ENCODE results near the gene ALK. TPM values are rescaled to one million over a fixed set of nuclear protein-coding genes. Genes with fewer than 3 reads are reported as not detected.

ALK gene
- total RNA-seq, 4 donors from 2014 or later, result 0.32 to 0.42 TPM; not detected in 2

DNA sequence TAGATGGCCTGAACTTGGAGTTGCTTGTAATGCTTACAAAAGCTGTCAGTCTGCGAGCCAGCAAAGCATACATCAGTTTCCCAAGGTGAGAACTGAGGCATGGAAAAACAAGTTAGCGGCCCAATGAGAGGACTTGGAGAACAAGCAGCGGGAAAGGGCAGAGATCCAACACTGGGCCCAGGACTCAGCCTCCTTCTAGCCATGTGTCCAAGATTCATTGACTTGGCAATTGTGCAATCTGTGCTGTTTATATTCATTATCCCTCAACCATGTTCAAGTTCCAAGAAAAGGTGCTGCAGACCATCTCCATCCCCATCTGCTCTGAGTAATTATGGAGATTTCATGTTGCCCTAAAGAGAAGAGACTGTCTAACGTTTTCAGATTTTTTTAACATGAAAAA, 187.4 kb downstream of the ALK start:
- H3K27ac ChIP-seq, result no peak overlapping the region

DNA sequence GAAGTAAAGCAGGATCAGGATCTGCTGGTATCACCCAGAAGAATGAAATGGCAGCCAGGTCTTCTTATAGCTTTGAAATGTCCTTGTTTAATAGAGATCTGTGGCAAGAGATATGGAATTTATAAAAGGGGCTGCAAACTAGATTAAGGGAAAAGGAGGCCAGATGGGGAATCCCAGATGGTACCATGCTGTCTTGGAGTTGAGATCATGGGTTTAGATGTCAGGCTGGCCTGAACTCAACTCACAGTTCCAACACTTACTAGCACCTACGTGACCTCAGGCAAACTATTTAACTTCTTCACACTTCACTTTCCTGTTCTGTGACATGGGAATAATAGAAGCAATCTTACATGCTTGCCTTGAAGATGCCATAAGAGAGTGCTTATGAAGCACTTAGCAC, 188.2 kb downstream of the ALK start:
- Histone ChIP-seq H3K27me3 (no peaks in the 10 kb centered on the region), H3K4me1 (peaks cover 3% of the 10 kb centered on the region), H3K36me3 (no peaks in the 10 kb centered on the region), H3K27ac (no peak overlapping the region), H3K9me3 (no peaks in the 10 kb centered on the region), H3K4me3 (no peak overlapping the region)
- TF ChIP-seq POLR2A (IDR thresholded peaks at IDR 0.05), result no peak
- no peak for TF ChIP-seq EP300 (IDR thresholded peaks at IDR 0.05)
- TF ChIP-seq, protein P1, sequence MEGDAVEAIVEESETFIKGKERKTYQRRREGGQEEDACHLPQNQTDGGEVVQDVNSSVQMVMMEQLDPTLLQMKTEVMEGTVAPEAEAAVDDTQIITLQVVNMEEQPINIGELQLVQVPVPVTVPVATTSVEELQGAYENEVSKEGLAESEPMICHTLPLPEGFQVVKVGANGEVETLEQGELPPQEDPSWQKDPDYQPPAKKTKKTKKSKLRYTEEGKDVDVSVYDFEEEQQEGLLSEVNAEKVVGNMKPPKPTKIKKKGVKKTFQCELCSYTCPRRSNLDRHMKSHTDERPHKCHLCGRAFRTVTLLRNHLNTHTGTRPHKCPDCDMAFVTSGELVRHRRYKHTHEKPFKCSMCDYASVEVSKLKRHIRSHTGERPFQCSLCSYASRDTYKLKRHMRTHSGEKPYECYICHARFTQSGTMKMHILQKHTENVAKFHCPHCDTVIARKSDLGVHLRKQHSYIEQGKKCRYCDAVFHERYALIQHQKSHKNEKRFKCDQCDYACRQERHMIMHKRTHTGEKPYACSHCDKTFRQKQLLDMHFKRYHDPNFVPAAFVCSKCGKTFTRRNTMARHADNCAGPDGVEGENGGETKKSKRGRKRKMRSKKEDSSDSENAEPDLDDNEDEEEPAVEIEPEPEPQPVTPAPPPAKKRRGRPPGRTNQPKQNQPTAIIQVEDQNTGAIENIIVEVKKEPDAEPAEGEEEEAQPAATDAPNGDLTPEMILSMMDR (IDR thresholded peaks at IDR 0.05), result no peak
- WGBS, result 68% methylated on average over 1 of the region's 1 CpG
- DNase-seq (ENCODE audit: low spot score in 2 of 2), result no peak

More for the DNA sequence above, 187.4 kb downstream of the ALK start:
- peaks cover 3% of the 10 kb centered on the region for H3K4me1 ChIP-seq
- H3K9me3 ChIP-seq, result no peaks in the 10 kb centered on the region
- no peak overlapping the region for H3K4me3 ChIP-seq
- WGBS, result 76% methylated on average over 4 of the region's 4 CpGs
- TF ChIP-seq POLR2AphosphoS5 (IDR thresholded peaks at IDR 0.05), result no peak
- TF ChIP-seq EP300 (IDR thresholded peaks at IDR 0.05), result no peak
- TF ChIP-seq, protein P1 (IDR thresholded peaks at IDR 0.05), result no peak
- no peak for TF ChIP-seq POLR2A (IDR thresholded peaks at IDR 0.05)
- no peaks in the 10 kb centered on the region for H3K36me3 ChIP-seq
- DNase-seq (ENCODE audit: low spot score in 2 of 2), result no peak
- no peaks in the 10 kb centered on the region for H3K27me3 ChIP-seq

DNA sequence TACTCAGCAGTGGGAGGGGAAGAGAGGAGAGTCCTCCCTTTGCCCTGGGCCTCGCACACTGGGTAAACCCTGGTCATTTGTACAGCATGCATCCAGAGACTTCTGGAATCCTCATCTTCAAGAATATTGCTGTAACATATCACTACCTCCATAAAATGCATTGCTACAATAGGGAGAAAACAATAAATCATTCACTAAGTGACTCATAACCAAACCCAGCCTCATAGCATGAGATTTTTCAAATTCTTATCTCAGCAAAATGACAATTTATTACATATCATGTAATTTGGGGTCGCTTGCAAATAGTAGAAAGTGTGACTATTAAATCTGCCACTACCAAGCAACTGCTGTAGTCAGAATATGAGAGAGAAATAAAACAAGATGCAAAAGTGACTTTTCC, 189.4 kb downstream of the ALK start:
- Histone ChIP-seq H3K9me3 (no peaks in the 10 kb centered on the region), H3K4me3 (no peak overlapping the region), H3K27me3 (no peaks in the 10 kb centered on the region), H3K4me1 (peaks cover 3% of the 10 kb centered on the region), H3K36me3 (no peaks in the 10 kb centered on the region), H3K27ac (no peak overlapping the region)
- TF ChIP-seq, protein P1 (IDR thresholded peaks at IDR 0.05), result no peak
- TF ChIP-seq EP300 (IDR thresholded peaks at IDR 0.05), result no peak
- TF ChIP-seq POLR2A (IDR thresholded peaks at IDR 0.05), result no peak
- TF ChIP-seq POLR2AphosphoS5 (IDR thresholded peaks at IDR 0.05), result no peak
- DNase-seq (ENCODE audit: low spot score in 2 of 2), result no peak
- WGBS, result 86% methylated on average over 2 of the region's 2 CpGs

DNA sequence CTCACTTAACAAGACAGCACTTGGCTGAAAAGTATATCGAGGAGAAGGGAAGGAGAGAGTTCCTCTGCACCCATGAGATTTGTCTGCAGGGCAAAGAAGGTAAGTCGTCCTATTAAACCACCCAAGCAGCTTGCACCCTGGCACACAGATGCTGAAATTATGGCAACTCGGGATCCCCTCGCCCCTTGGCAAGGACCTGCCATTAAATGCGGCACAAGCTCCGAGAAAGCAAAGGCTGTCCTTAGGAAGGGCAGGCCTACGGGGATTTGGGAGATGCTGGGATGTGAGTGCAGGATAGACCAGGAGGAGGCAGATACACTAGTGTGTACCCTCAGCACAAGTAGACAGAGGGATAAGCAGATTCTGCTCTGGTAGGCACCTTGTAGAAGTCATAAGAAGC, 191.5 kb downstream of the ALK start:
- 66% methylated on average over 7 of the region's 7 CpGs for whole genome bisulfite sequencing
- Histone ChIP-seq H3K4me3 (no peak overlapping the region), H3K4me1 (peaks cover 3% of the 10 kb centered on the region), H3K9me3 (no peaks in the 10 kb centered on the region), H3K27ac (no peak overlapping the region), H3K36me3 (no peaks in the 10 kb centered on the region), H3K27me3 (no peaks in the 10 kb centered on the region)
- no peak for TF ChIP-seq POLR2AphosphoS5 (IDR thresholded peaks at IDR 0.05)
- TF ChIP-seq, protein P1 (IDR thresholded peaks at IDR 0.05), result no peak
- TF ChIP-seq POLR2A (IDR thresholded peaks at IDR 0.05), result no peak
- TF ChIP-seq EP300 (IDR thresholded peaks at IDR 0.05), result no peak
- no peak for DNase-seq (ENCODE audit: low spot score in 2 of 2)

DNA sequence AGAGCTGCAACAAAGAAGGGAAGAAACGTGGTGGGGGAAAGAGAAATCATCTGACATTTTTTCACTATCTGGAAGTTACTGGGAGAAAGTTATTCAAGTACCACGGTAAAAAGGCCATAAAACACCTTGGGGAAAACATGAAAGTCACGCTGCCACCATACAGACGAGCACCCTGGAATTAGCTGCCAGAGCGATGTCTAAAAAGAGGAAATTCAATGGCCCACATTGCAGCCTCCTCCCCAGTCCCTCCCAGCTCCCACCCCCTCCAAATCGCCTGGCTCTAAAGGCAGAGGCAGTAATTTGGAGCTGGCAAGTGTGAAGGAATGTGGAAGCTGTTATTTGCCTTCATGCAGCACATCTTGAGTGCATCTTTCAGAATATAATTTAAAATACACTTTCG, 192.0 kb downstream of the ALK start:
- Histone ChIP-seq H3K4me3 (no peak overlapping the region), H3K27me3 (no peaks in the 10 kb centered on the region)
- no peak for TF ChIP-seq POLR2A (IDR thresholded peaks at IDR 0.05)
- TF ChIP-seq, protein P1 (IDR thresholded peaks at IDR 0.05), result no peak

More for the DNA sequence above, 192.0 kb downstream of the ALK start:
- H3K27ac ChIP-seq, result no peak overlapping the region
- WGBS, result 14% methylated on average over 7 of the region's 7 CpGs
- DNase-seq (ENCODE audit: low spot score in 2 of 2), result no peak
- H3K4me1 ChIP-seq, result peaks cover 3% of the 10 kb centered on the region
- H3K9me3 ChIP-seq, result no peaks in the 10 kb centered on the region
- H3K36me3 ChIP-seq, result no peaks in the 10 kb centered on the region
